ENCODE results near the gene PLXNC1. TPM values are rescaled to one million over a fixed set of nuclear protein-coding genes. Genes with fewer than 3 reads are reported as not detected.

PLXNC1 gene
- total RNA-seq, 1 donor from 2014 or later = 14.2 TPM

GRCh38 chr12:94260017-94260416 lies 111.6 kb downstream of the PLXNC1 start:
- Histone ChIP-seq H3K4me3 (no peak overlapping the region), H3K27me3 (no peaks in the 10 kb centered on the region), H3K36me3 (no peaks in the 10 kb centered on the region), H3K27ac (no peak overlapping the region), H3K9me3 (no peaks in the 10 kb centered on the region), H3K4me1 (peaks cover 28% of the 10 kb centered on the region)
- DNase-seq (ENCODE audit: extremely low spot score in 2 of 2) = no peak
- intact Hi-C loops (cut with DNase I) = no loop called here
- TF ChIP-seq POLR2AphosphoS5 (IDR thresholded peaks at IDR 0.05; ENCODE audit: insufficient read depth in 1 of 2, low read depth in 1 of 2) (no peak), CTCF (IDR thresholded peaks at IDR 0.05) (no peak), POLR2A (IDR thresholded peaks at IDR 0.05) (no peak)

- no peaks in the 10 kb centered on the region for H3K9me3 ChIP-seq
- intact Hi-C loops (cut with DNase I) = no loop called here
- TF ChIP-seq POLR2AphosphoS5 (IDR thresholded peaks at IDR 0.05; ENCODE audit: insufficient read depth in 1 of 2, low read depth in 1 of 2) (no peak), CTCF (IDR thresholded peaks at IDR 0.05) (no peak), POLR2A (IDR thresholded peaks at IDR 0.05) (no peak)
Measured at GRCh38 chr12:94260717-94261116, 112.3 kb downstream of the PLXNC1 start.

GRCh38 chr12:94261119-94261518 lies 112.7 kb downstream of the PLXNC1 start:
- Histone ChIP-seq H3K36me3 (no peaks in the 10 kb centered on the region), H3K27me3 (no peaks in the 10 kb centered on the region), H3K4me3 (no peak overlapping the region), H3K4me1 (peaks cover 39% of the 10 kb centered on the region), H3K27ac (peak overlapping the region; percentile 90), H3K9me3 (no peaks in the 10 kb centered on the region)
- no peak for DNase-seq (ENCODE audit: extremely low spot score in 2 of 2)
- TF ChIP-seq POLR2A (IDR thresholded peaks at IDR 0.05) (no peak), CTCF (IDR thresholded peaks at IDR 0.05) (no peak), POLR2AphosphoS5 (IDR thresholded peaks at IDR 0.05; ENCODE audit: insufficient read depth in 1 of 2, low read depth in 1 of 2) (no peak)
- intact Hi-C loops (cut with DNase I) = no loop called here

More at GRCh38 chr12:94260717-94261116, 112.3 kb downstream of the PLXNC1 start:
- DNase-seq (ENCODE audit: extremely low spot score in 2 of 2) = no peak
- Histone ChIP-seq H3K4me1 (peaks cover 35% of the 10 kb centered on the region), H3K36me3 (no peaks in the 10 kb centered on the region), H3K4me3 (no peak overlapping the region), H3K27me3 (no peaks in the 10 kb centered on the region), H3K27ac (peak overlapping the region; percentile 90)

- TF ChIP-seq POLR2AphosphoS5 (IDR thresholded peaks at IDR 0.05; ENCODE audit: insufficient read depth in 1 of 2, low read depth in 1 of 2) (no peak), CTCF (IDR thresholded peaks at IDR 0.05) (no peak), POLR2A (IDR thresholded peaks at IDR 0.05) (no peak)
- H3K4me1 ChIP-seq = peaks cover 45% of the 10 kb centered on the region
Measured at GRCh38 chr12:94261786-94262185, 113.4 kb downstream of the PLXNC1 start.

GRCh38 chr12:94262228-94263010 lies 114.0 kb downstream of the PLXNC1 start:
- TF ChIP-seq POLR2AphosphoS5 (IDR thresholded peaks at IDR 0.05; ENCODE audit: insufficient read depth in 1 of 2, low read depth in 1 of 2) (peak; percentile 79 to 87), POLR2A (IDR thresholded peaks at IDR 0.05) (no peak)
- Histone ChIP-seq H3K36me3 (no peaks in the 10 kb centered on the region), H3K4me3 (peak overlapping the region; percentile 45 to 52), H3K27me3 (no peaks in the 10 kb centered on the region), H3K27ac (peak overlapping the region; percentile 90), H3K9me3 (no peaks in the 10 kb centered on the region), H3K4me1 (peaks cover 49% of the 10 kb centered on the region)
- intact Hi-C loops (cut with DNase I) = no loop called here
- peak in 1 of 2 donors; percentile 94 for DNase-seq (ENCODE audit: extremely low spot score in 2 of 2)

More at GRCh38 chr12:94261786-94262185, 113.4 kb downstream of the PLXNC1 start:
- Histone ChIP-seq H3K36me3 (no peaks in the 10 kb centered on the region), H3K9me3 (no peaks in the 10 kb centered on the region), H3K27ac (peak overlapping the region; percentile 90), H3K4me3 (peak overlapping the region; percentile 45 to 52), H3K27me3 (no peaks in the 10 kb centered on the region)
- no peak for DNase-seq (ENCODE audit: extremely low spot score in 2 of 2)
- intact Hi-C loops (cut with DNase I) = no loop called here
